Mesendoderm (in vitro differentiated cells): Measurements from ENCODE around the gene LIPA.

Source experiments
- DNase-seq: peaks from one replicate; pipeline ENCODE4 v3.0.0; 2013
- H2AK5ac ChIP-seq: 2 replicates; pipeline ENCODE4 v1.6.1; 2013; ENCODE audit warnings: low read length, inconsistent platforms
- H2BK120ac ChIP-seq: 2 replicates; pipeline ENCODE4 v1.6.1; 2013; ENCODE audit warnings: low read depth, mild to moderate bottlenecking, low read length, moderate library complexity, mixed read lengths
- H2BK15ac ChIP-seq: replicated peaks from 2 replicates; pipeline ENCODE4 v1.6.1; 2013; ENCODE audit warnings: low read depth, mild to moderate bottlenecking, moderate library complexity
- H2BK5ac ChIP-seq: 2 replicates; pipeline ENCODE4 v1.6.1; 2013; ENCODE audit warnings: low read length, inconsistent platforms
- H3K18ac ChIP-seq: 2 replicates; pipeline ENCODE4 v1.6.1; 2013; ENCODE audit warnings: mild to moderate bottlenecking, low read length, mixed read lengths
- H3K23ac ChIP-seq: one replicate; pipeline ENCODE4 v1.6.1; 2013; ENCODE audit warnings: low read length
- H3K27ac ChIP-seq: 2 replicates; pipeline ENCODE4 v1.5.1; 2013; ENCODE audit warnings: low read depth, mild to moderate bottlenecking, inconsistent platforms, low read length, moderate library complexity
- H3K27me3 ChIP-seq: 2 replicates; pipeline ENCODE4 v1.6.1; 2013; ENCODE audit warnings: low read length, control low read depth, mild to moderate bottlenecking, inconsistent platforms; ENCODE audit not compliant: insufficient read depth, poor library complexity
- H3K36me3 ChIP-seq: 2 replicates; pipeline ENCODE4 v1.6.1; 2013; ENCODE audit warnings: low read length, inconsistent platforms; ENCODE audit not compliant: control insufficient read depth, insufficient read depth
- H3K4ac ChIP-seq: one replicate; pipeline ENCODE4 v1.6.1; 2013; ENCODE audit warnings: low read depth, mild to moderate bottlenecking, low read length, moderate library complexity
- H3K4me1 ChIP-seq: 2 replicates; pipeline ENCODE4 v1.6.1; 2013; ENCODE audit warnings: low read depth, low read length, inconsistent platforms; ENCODE audit not compliant: control insufficient read depth
- H3K4me2 ChIP-seq: 2 replicates; pipeline ENCODE4 v1.6.1; 2013; ENCODE audit warnings: low read length
- H3K4me3 ChIP-seq: 2 replicates; pipeline ENCODE4 v1.5.1; 2013; ENCODE audit warnings: mild to moderate bottlenecking, low read length
- H3K56ac ChIP-seq: one replicate; pipeline ENCODE4 v1.6.1; 2013; ENCODE audit warnings: low read length
- H3K79me1 ChIP-seq: 2 replicates; pipeline ENCODE4 v1.6.1; 2013; ENCODE audit warnings: low read length, inconsistent platforms
- H3K79me2 ChIP-seq: 2 replicates; pipeline ENCODE4 v1.6.1; 2013; ENCODE audit warnings: mild to moderate bottlenecking, low read length; ENCODE audit not compliant: control insufficient read depth, insufficient read depth
- H3K9ac ChIP-seq: 2 replicates; pipeline ENCODE4 v1.6.1; 2013; ENCODE audit warnings: low read length, inconsistent platforms
- H4K5ac ChIP-seq: one replicate; pipeline ENCODE4 v1.6.1; 2013; ENCODE audit warnings: low read length
- H4K8ac ChIP-seq: one replicate; pipeline ENCODE4 v1.6.1; 2013; ENCODE audit warnings: low read depth, mild to moderate bottlenecking, control low read depth, low read length, moderate library complexity
- WGBS: extraction: QIAGEN DNeasy Blood & Tissue Kit; methylation state at CpG from one replicate; pipeline ENCODE4 v1.1.7; 2013; ENCODE audit warnings: low lambda C conversion rate, missing lambda C conversion rate; ENCODE audit not compliant: insufficient coverage; ENCODE audit errors: extremely low coverage; 5-methylcytosine and 5-hydroxymethylcytosine counted together

The LIPA gene

GRCh38 chr10:89237849-89238248 lies 13.7 kb downstream of the LIPA start:
- H3K9ac ChIP-seq = no peak overlapping the region
- H3K27me3 ChIP-seq = no peaks in the 10 kb centered on the region
- H3K36me3 ChIP-seq = no peaks in the 10 kb centered on the region
- H3K79me2 ChIP-seq = no peaks in the 10 kb centered on the region
- H3K4me1 ChIP-seq = no peaks in the 10 kb centered on the region
- no peak overlapping the region for H2BK15ac ChIP-seq
- H4K5ac ChIP-seq = no peak overlapping the region
- H2BK5ac ChIP-seq = no peak overlapping the region
- H3K4me3 ChIP-seq = no peak overlapping the region
- no peak for DNase-seq
- H3K23ac ChIP-seq = no peak overlapping the region
- H3K79me1 ChIP-seq = no peaks in the 10 kb centered on the region
- H2AK5ac ChIP-seq = no peak overlapping the region
- no peak overlapping the region for H4K8ac ChIP-seq
- H3K18ac ChIP-seq = no peak overlapping the region
- H3K27ac ChIP-seq = no peak overlapping the region
- H3K56ac ChIP-seq = no peak overlapping the region
- no peak overlapping the region for H3K4me2 ChIP-seq
- H2BK120ac ChIP-seq = no peak overlapping the region
- H3K4ac ChIP-seq = no peak overlapping the region

- no peaks in the 10 kb centered on the region for H3K27me3 ChIP-seq
- no peaks in the 10 kb centered on the region for H3K79me1 ChIP-seq
- H2BK5ac ChIP-seq = no peak overlapping the region
- H3K4ac ChIP-seq = no peak overlapping the region
- no peak overlapping the region for H3K23ac ChIP-seq
- no peak overlapping the region for H4K8ac ChIP-seq
- no peak overlapping the region for H3K27ac ChIP-seq
- H3K36me3 ChIP-seq = no peaks in the 10 kb centered on the region
- no CpG with 5 or more reads among the region's 4 CpGs for WGBS
- no peaks in the 10 kb centered on the region for H3K79me2 ChIP-seq
- no peak for DNase-seq
- H3K4me1 ChIP-seq = no peaks in the 10 kb centered on the region
- H3K4me2 ChIP-seq = no peak overlapping the region
- H2BK120ac ChIP-seq = no peak overlapping the region
- H2BK15ac ChIP-seq = no peak overlapping the region
- H4K5ac ChIP-seq = no peak overlapping the region
- no peak overlapping the region for H3K9ac ChIP-seq
- no peak overlapping the region for H3K56ac ChIP-seq
- H3K18ac ChIP-seq = no peak overlapping the region
- H2AK5ac ChIP-seq = no peak overlapping the region
- H3K4me3 ChIP-seq = no peak overlapping the region
Observed at GRCh38 chr10:89236226-89236797, 15.3 kb downstream of the LIPA start.

- Histone ChIP-seq H3K4ac (no peak overlapping the region), H2BK120ac (no peak overlapping the region), H3K9ac (no peak overlapping the region), H3K27ac (no peak overlapping the region), H3K56ac (no peak overlapping the region), H3K4me3 (no peak overlapping the region), H2AK5ac (no peak overlapping the region), H3K36me3 (no peaks in the 10 kb centered on the region), H3K18ac (no peak overlapping the region), H3K4me2 (no peak overlapping the region), H2BK15ac (no peak overlapping the region), H4K8ac (no peak overlapping the region), H3K79me2 (no peaks in the 10 kb centered on the region), H2BK5ac (no peak overlapping the region), H3K23ac (no peak overlapping the region), H3K27me3 (no peaks in the 10 kb centered on the region), H3K79me1 (no peaks in the 10 kb centered on the region), H3K4me1 (no peaks in the 10 kb centered on the region), H4K5ac (no peak overlapping the region)
- no peak for DNase-seq
- WGBS = no CpG with 5 or more reads among the region's 12 CpGs
Observed at GRCh38 chr10:89235073-89235798, 16.3 kb downstream of the LIPA start.

GRCh38 chr10:89233033-89233432 lies 18.5 kb downstream of the LIPA start:
- Histone ChIP-seq H3K27me3 (no peaks in the 10 kb centered on the region), H3K9ac (no peak overlapping the region), H2BK120ac (no peak overlapping the region), H3K4me3 (no peak overlapping the region), H3K56ac (no peak overlapping the region), H3K4me2 (no peak overlapping the region), H3K36me3 (no peaks in the 10 kb centered on the region), H2BK15ac (no peak overlapping the region), H3K79me2 (no peaks in the 10 kb centered on the region), H4K5ac (no peak overlapping the region), H4K8ac (no peak overlapping the region), H3K4ac (no peak overlapping the region), H3K27ac (no peak overlapping the region), H2AK5ac (no peak overlapping the region), H3K23ac (no peak overlapping the region), H2BK5ac (no peak overlapping the region), H3K18ac (no peak overlapping the region), H3K79me1 (no peaks in the 10 kb centered on the region), H3K4me1 (no peaks in the 10 kb centered on the region)
- WGBS = no CpG with 5 or more reads among the region's 2 CpGs
- DNase-seq = no peak

GRCh38 chr10:89228962-89229361 lies 22.6 kb downstream of the LIPA start:
- no peak overlapping the region for H4K5ac ChIP-seq
- H3K79me1 ChIP-seq = no peaks in the 10 kb centered on the region
- H3K4me3 ChIP-seq = no peak overlapping the region
- no peak overlapping the region for H3K27ac ChIP-seq
- no peak overlapping the region for H4K8ac ChIP-seq
- no peak overlapping the region for H2BK15ac ChIP-seq
- no peak overlapping the region for H2BK5ac ChIP-seq
- no peaks in the 10 kb centered on the region for H3K27me3 ChIP-seq
- no peak overlapping the region for H3K18ac ChIP-seq
- no peaks in the 10 kb centered on the region for H3K36me3 ChIP-seq
- no peak overlapping the region for H3K9ac ChIP-seq
- no peak overlapping the region for H3K56ac ChIP-seq
- H2AK5ac ChIP-seq = no peak overlapping the region
- H3K23ac ChIP-seq = no peak overlapping the region
- DNase-seq = no peak
- no peak overlapping the region for H3K4me2 ChIP-seq
- H2BK120ac ChIP-seq = no peak overlapping the region
- peaks cover 6% of the 10 kb centered on the region for H3K4me1 ChIP-seq
- H3K79me2 ChIP-seq = no peaks in the 10 kb centered on the region
- no peak overlapping the region for H3K4ac ChIP-seq

GRCh38 chr10:89228146-89228545 lies 23.4 kb downstream of the LIPA start:
- DNase-seq = no peak
- no peak overlapping the region for H3K18ac ChIP-seq
- peaks cover 6% of the 10 kb centered on the region for H3K4me1 ChIP-seq
- H2BK15ac ChIP-seq = no peak overlapping the region
- H3K4me2 ChIP-seq = no peak overlapping the region
- no peak overlapping the region for H2AK5ac ChIP-seq
- no CpG with 5 or more reads among the region's 3 CpGs for WGBS
- H3K23ac ChIP-seq = no peak overlapping the region
- H3K27me3 ChIP-seq = no peaks in the 10 kb centered on the region
- H2BK120ac ChIP-seq = no peak overlapping the region
- no peak overlapping the region for H4K5ac ChIP-seq
- no peaks in the 10 kb centered on the region for H3K36me3 ChIP-seq
- H3K9ac ChIP-seq = no peak overlapping the region
- H2BK5ac ChIP-seq = no peak overlapping the region
- H3K4ac ChIP-seq = no peak overlapping the region
- H3K79me2 ChIP-seq = no peaks in the 10 kb centered on the region
- H3K4me3 ChIP-seq = no peak overlapping the region
- H3K27ac ChIP-seq = no peak overlapping the region
- H3K79me1 ChIP-seq = no peaks in the 10 kb centered on the region
- H4K8ac ChIP-seq = no peak overlapping the region
- H3K56ac ChIP-seq = no peak overlapping the region
